ENCODE data around the gene AFF3. TPM values are rescaled to one million over a fixed set of nuclear protein-coding genes. Genes with fewer than 3 reads are reported as not detected.

The AFF3 gene
- total RNA-seq, 1 donor from 2014 or later = 7.3 TPM

GRCh38 chr2:100033976-100034375 lies 108.4 kb downstream of the AFF3 start:
- H3K27me3 Mint-ChIP-seq = peaks cover 44% of the 10 kb centered on the region
- H3K27ac Mint-ChIP-seq = no peak overlapping the region
- H3K36me3 Mint-ChIP-seq (ENCODE audit: insufficient read depth) = no peaks in the 10 kb centered on the region
- no peak overlapping the region for H3K4me3 Mint-ChIP-seq (ENCODE audit: low read depth)
- TF ChIP-seq CTCF (IDR thresholded peaks at IDR 0.05; ENCODE audit: unreplicated experiment) = no peak
- peaks cover 4% of the 10 kb centered on the region for H3K9me3 Mint-ChIP-seq (ENCODE audit: low read depth)
- peaks cover 12% of the 10 kb centered on the region for H3K4me1 Mint-ChIP-seq (ENCODE audit: low read depth)
- DNase-seq (ENCODE audit: low spot score, unreplicated experiment) = no peak

- Mint-ChIP-seq H3K9me3 (ENCODE audit: low read depth) (peaks cover 4% of the 10 kb centered on the region), H3K4me3 (ENCODE audit: low read depth) (no peak overlapping the region), H3K4me1 (ENCODE audit: low read depth) (peaks cover 12% of the 10 kb centered on the region), H3K27me3 (peaks cover 42% of the 10 kb centered on the region), H3K36me3 (ENCODE audit: insufficient read depth) (no peaks in the 10 kb centered on the region), H3K27ac (no peak overlapping the region)
- no peak for TF ChIP-seq CTCF (IDR thresholded peaks at IDR 0.05; ENCODE audit: unreplicated experiment)
- DNase-seq (ENCODE audit: low spot score, unreplicated experiment) = no peak
Measured at GRCh38 chr2:100031604-100032003, 110.8 kb downstream of the AFF3 start.

- Mint-ChIP-seq H3K4me3 (ENCODE audit: low read depth) (no peak overlapping the region), H3K36me3 (ENCODE audit: insufficient read depth) (no peaks in the 10 kb centered on the region), H3K4me1 (ENCODE audit: low read depth) (peaks cover 4% of the 10 kb centered on the region), H3K27ac (no peak overlapping the region), H3K27me3 (peaks cover 22% of the 10 kb centered on the region), H3K9me3 (ENCODE audit: low read depth) (peaks cover 17% of the 10 kb centered on the region)
- DNase-seq (ENCODE audit: low spot score, unreplicated experiment) = no peak
- TF ChIP-seq CTCF (IDR thresholded peaks at IDR 0.05; ENCODE audit: unreplicated experiment) = peak; percentile 20
Measured at GRCh38 chr2:100029460-100029859, 112.9 kb downstream of the AFF3 start.

- Mint-ChIP-seq H3K4me3 (ENCODE audit: low read depth) (no peak overlapping the region), H3K9me3 (ENCODE audit: low read depth) (peaks cover 13% of the 10 kb centered on the region), H3K27me3 (peaks cover 18% of the 10 kb centered on the region), H3K4me1 (ENCODE audit: low read depth) (no peaks in the 10 kb centered on the region), H3K36me3 (ENCODE audit: insufficient read depth) (no peaks in the 10 kb centered on the region), H3K27ac (no peak overlapping the region)
- no peak for DNase-seq (ENCODE audit: low spot score, unreplicated experiment)
- no peak for TF ChIP-seq CTCF (IDR thresholded peaks at IDR 0.05; ENCODE audit: unreplicated experiment)
Measured at GRCh38 chr2:100021791-100022340, 120.5 kb downstream of the AFF3 start.

- H3K4me3 Mint-ChIP-seq (ENCODE audit: low read depth) = no peak overlapping the region
- H3K36me3 Mint-ChIP-seq (ENCODE audit: insufficient read depth) = no peaks in the 10 kb centered on the region
- H3K4me1 Mint-ChIP-seq (ENCODE audit: low read depth) = no peaks in the 10 kb centered on the region
- no peaks in the 10 kb centered on the region for H3K9me3 Mint-ChIP-seq (ENCODE audit: low read depth)
- peaks cover 18% of the 10 kb centered on the region for H3K27me3 Mint-ChIP-seq
- no peak overlapping the region for H3K27ac Mint-ChIP-seq
- TF ChIP-seq CTCF (IDR thresholded peaks at IDR 0.05; ENCODE audit: unreplicated experiment) = no peak
- no peak for DNase-seq (ENCODE audit: low spot score, unreplicated experiment)
Measured at GRCh38 chr2:100019499-100019898, 122.9 kb downstream of the AFF3 start.

Data from progenitor cell of endocrine pancreas (in vitro differentiated cells).